ENCODE data around the gene ATP2B1. TPM values are rescaled to one million over a fixed set of nuclear protein-coding genes. Genes with fewer than 3 reads are reported as not detected.

ATP2B1 gene
- total and polyA plus RNA-seq, 7 donors, result 14.3 to 54.0 (median 30.1) TPM

- H3K36me3 ChIP-seq (ENCODE audit: insufficient read depth in 1 of 2, low read depth in 1 of 2), result peaks cover 0 to 5% of the 10 kb centered on the region in 2 donors
- H3K9me3 ChIP-seq, result no peaks in the 10 kb centered on the region
- WGBS, 3 donors, result 97 to 98% (median 98%) methylated on average over 2 of the region's 2 CpGs
- TF ChIP-seq CTCF (IDR thresholded peaks at IDR 0.05), result no peak
- ATAC-seq, result no peak
- no peak for DNase-seq
- intact Hi-C loops (cut with DNase I), result no loop called here
- H3K27me3 ChIP-seq (ENCODE audit: insufficient read depth in 3 of 3, low read length in 2 of 3), result no peaks in the 10 kb centered on the region
- H3K4me3 ChIP-seq, result no peak overlapping the region
- H3K4me1 ChIP-seq, result no peaks in the 10 kb centered on the region
- no peak overlapping the region for H3K27ac ChIP-seq
Measured at GRCh38 chr12:89650239-89650638, 58.4 kb downstream of the ATP2B1 start.

- intact Hi-C loops (cut with DNase I), result no loop called here
- TF ChIP-seq CTCF (IDR thresholded peaks at IDR 0.05), result no peak
- Histone ChIP-seq H3K4me1 (no peaks in the 10 kb centered on the region), H3K36me3 (ENCODE audit: insufficient read depth in 1 of 2, low read depth in 1 of 2) (peaks cover 0 to 5% of the 10 kb centered on the region in 2 donors), H3K27me3 (ENCODE audit: insufficient read depth in 3 of 3, low read length in 2 of 3) (no peaks in the 10 kb centered on the region), H3K27ac (no peak overlapping the region), H3K4me3 (no peak overlapping the region), H3K9me3 (no peaks in the 10 kb centered on the region)
- 98 to 99% (median 99%) methylated on average over 3 of the region's 3 CpGs for WGBS, 3 donors
- ATAC-seq, result no peak
- no peak for DNase-seq
Measured at GRCh38 chr12:89649820-89650219, 58.8 kb downstream of the ATP2B1 start.

GRCh38 chr12:89649139-89649538, 59.5 kb downstream of the ATP2B1 start:
- no peaks in the 10 kb centered on the region for H3K9me3 ChIP-seq
- H3K27ac ChIP-seq, result no peak overlapping the region
- TF ChIP-seq CTCF (IDR thresholded peaks at IDR 0.05), result no peak

GRCh38 chr12:89648211-89648930, 60.3 kb downstream of the ATP2B1 start:
- no peak for DNase-seq
- TF ChIP-seq CTCF (IDR thresholded peaks at IDR 0.05), result no peak
- no peaks in the 10 kb centered on the region for H3K9me3 ChIP-seq
- H3K4me1 ChIP-seq, result no peaks in the 10 kb centered on the region
- H3K27ac ChIP-seq, result no peak overlapping the region
- peaks cover 0 to 5% of the 10 kb centered on the region in 2 donors for H3K36me3 ChIP-seq (ENCODE audit: insufficient read depth in 1 of 2, low read depth in 1 of 2)
- peak in 1 of 4 donors; percentile 25 for ATAC-seq
- H3K27me3 ChIP-seq (ENCODE audit: insufficient read depth in 3 of 3, low read length in 2 of 3), result no peaks in the 10 kb centered on the region
- no peak overlapping the region for H3K4me3 ChIP-seq
- intact Hi-C loops (cut with DNase I), result no loop called here
- WGBS, 3 donors, result 72 to 82% (median 80%) methylated on average over 4 of the region's 4 CpGs

More at GRCh38 chr12:89649139-89649538, 59.5 kb downstream of the ATP2B1 start:
- WGBS, 3 donors, result 75 to 99% (median 98%) methylated on average over 2 of the region's 2 CpGs
- no peak overlapping the region for H3K4me3 ChIP-seq
- no peaks in the 10 kb centered on the region for H3K27me3 ChIP-seq (ENCODE audit: insufficient read depth in 3 of 3, low read length in 2 of 3)
- intact Hi-C loops (cut with DNase I), result no loop called here
- peaks cover 0 to 5% of the 10 kb centered on the region in 2 donors for H3K36me3 ChIP-seq (ENCODE audit: insufficient read depth in 1 of 2, low read depth in 1 of 2)
- H3K4me1 ChIP-seq, result no peaks in the 10 kb centered on the region
- no peak for DNase-seq
- ATAC-seq, result no peak

- DNase-seq, result no peak
- H3K9me3 ChIP-seq, result no peaks in the 10 kb centered on the region
- 61 to 84% (median 76%) methylated on average over 1 of the region's 1 CpG for WGBS, 3 donors
- ATAC-seq, result no peak
- TF ChIP-seq CTCF (IDR thresholded peaks at IDR 0.05), result no peak
- H3K36me3 ChIP-seq (ENCODE audit: insufficient read depth in 1 of 2, low read depth in 1 of 2), result peaks cover 5 to 9% of the 10 kb centered on the region in 2 donors
- H3K27me3 ChIP-seq (ENCODE audit: insufficient read depth in 3 of 3, low read length in 2 of 3), result no peaks in the 10 kb centered on the region
- no peak overlapping the region for H3K4me3 ChIP-seq
- no peak overlapping the region for H3K27ac ChIP-seq
- intact Hi-C loops (cut with DNase I), result no loop called here
- no peaks in the 10 kb centered on the region for H3K4me1 ChIP-seq
Measured at GRCh38 chr12:89645434-89645833, 63.2 kb downstream of the ATP2B1 start.

Measured in psoas muscle (tissue), 8 donors.